GM23248 (cell line): Measurements from ENCODE around the gene ST8SIA4. TPM values are rescaled to one million over a fixed set of nuclear protein-coding genes. Genes with fewer than 3 reads are reported as not detected.

ENCODE experiments used
- DNase-seq: peaks from one replicate; pipeline ENCODE4 v3.0.0-alpha.2; 2015
- H2AFZ ChIP-seq: fragments of 200-600 bp; sonication (generic); 2 replicates; pipeline ENCODE4 v1.6.1; 2016; ENCODE audit warnings: antibody characterized with exemption
- H3F3A ChIP-seq: fragments of 200-600 bp; sonication (generic); 2 replicates; pipeline ENCODE4 v1.6.1; 2016; ENCODE audit warnings: mild to moderate bottlenecking, antibody characterized with exemption, mixed run types; ENCODE audit not compliant: insufficient read depth
- H3K27ac ChIP-seq: fragments of 200-600 bp; sonication (generic); 2 replicates; pipeline ENCODE4 v1.5.1; 2016; ENCODE audit warnings: mild to moderate bottlenecking
- H3K27me3 ChIP-seq: fragments of 200-600 bp; sonication (generic); replicated peaks from 2 replicates; pipeline ENCODE4 v1.6.1; 2016; ENCODE audit warnings: mild to moderate bottlenecking; ENCODE audit not compliant: insufficient read depth
- H3K36me3 ChIP-seq: fragments of 200-600 bp; sonication (generic); 2 replicates; pipeline ENCODE4 v1.6.1; 2016; ENCODE audit warnings: low read depth, mild to moderate bottlenecking
- H3K4me1 ChIP-seq: fragments of 200-600 bp; sonication (generic); 2 replicates; pipeline ENCODE4 v1.6.1; 2016; ENCODE audit warnings: mild to moderate bottlenecking; ENCODE audit not compliant: insufficient read depth
- H3K4me2 ChIP-seq: fragments of 200-600 bp; sonication (generic); one replicate; pipeline ENCODE4 v1.6.1; 2016; ENCODE audit warnings: mild to moderate bottlenecking; ENCODE audit not compliant: unreplicated experiment
- H3K4me3 ChIP-seq: fragments of 200-600 bp; sonication (generic); 2 replicates; pipeline ENCODE4 v1.5.1; 2016; ENCODE audit warnings: mild to moderate bottlenecking
- H3K79me2 ChIP-seq: fragments of 200-600 bp; sonication (generic); 2 replicates; pipeline ENCODE4 v1.6.1; 2016; ENCODE audit warnings: mild to moderate bottlenecking; ENCODE audit not compliant: insufficient read depth
- H3K9ac ChIP-seq: fragments of 200-600 bp; sonication (generic); 2 replicates; pipeline ENCODE4 v1.6.1; 2016; ENCODE audit warnings: mild to moderate bottlenecking
- H3K9me2 ChIP-seq: fragments of 200-600 bp; sonication (generic); 2 replicates; pipeline ENCODE4 v1.6.1; 2016; ENCODE audit warnings: mixed run types, mild to moderate bottlenecking, moderate library complexity; ENCODE audit not compliant: insufficient read depth
- H3K9me3 ChIP-seq: fragments of 200-600 bp; sonication (generic); one replicate; pipeline ENCODE4 v1.6.1; 2017; ENCODE audit warnings: low read depth
- H4K20me1 ChIP-seq: fragments of 200-600 bp; sonication (generic); 2 replicates; pipeline ENCODE4 v1.6.0; 2016; ENCODE audit not compliant: insufficient read depth
- EZH2 ChIP-seq: fragments of 200-600 bp; sonication (generic); IDR thresholded peaks from 2 replicates; pipeline ENCODE4 v1.6.1; 2018; ENCODE audit warnings: antibody characterized with exemption, mild to moderate bottlenecking; ENCODE audit not compliant: insufficient read depth, poor library complexity, severe bottlenecking
- EZH2phosphoT487 ChIP-seq: fragments of 200-600 bp; sonication (generic); IDR thresholded peaks from 2 replicates; pipeline ENCODE4 v1.6.1; 2018; ENCODE audit warnings: antibody characterized with exemption, moderate library complexity, mild to moderate bottlenecking, low read depth; ENCODE audit not compliant: insufficient read depth
- WGBS, 2 experiments: methylation state at CpG; one replicate each; pipeline ENCODE4 v1.1.6; 2015 to 2017; ENCODE audit warnings: low lambda C conversion rate in 2 of 2, low coverage in 1 of 2; ENCODE audit errors: missing lambda C conversion rate in 2 of 2; 5-methylcytosine and 5-hydroxymethylcytosine counted together
- in situ Hi-C: fragments of 300-500 bp; cut with MboI; formaldehyde crosslinking; loops from 2 replicates; pipeline ENCODE4 v1.15.0; 2020
- polyA plus RNA-seq: library from polyadenylated mRNA; unstranded; fragments of >200 nt; fragmentation: Nextera tagmentation; extraction: Ambion mirVana; gene quantifications from 2 replicates; pipeline ENCODE4 v1.2.1, GENCODE V29; 2016
- total RNA-seq: library from RNA; depleted of rRNA; stranded (reverse); fragments of >200 nt; shearing (Covaris generic); gene quantifications from 2 replicates; pipeline ENCODE4 v1.2.3, GENCODE V29; 2014

The ST8SIA4 gene
- total and polyA plus RNA-seq, 2 experiments from 2014 or later, result under 0.01 TPM; not detected in 1

DNA sequence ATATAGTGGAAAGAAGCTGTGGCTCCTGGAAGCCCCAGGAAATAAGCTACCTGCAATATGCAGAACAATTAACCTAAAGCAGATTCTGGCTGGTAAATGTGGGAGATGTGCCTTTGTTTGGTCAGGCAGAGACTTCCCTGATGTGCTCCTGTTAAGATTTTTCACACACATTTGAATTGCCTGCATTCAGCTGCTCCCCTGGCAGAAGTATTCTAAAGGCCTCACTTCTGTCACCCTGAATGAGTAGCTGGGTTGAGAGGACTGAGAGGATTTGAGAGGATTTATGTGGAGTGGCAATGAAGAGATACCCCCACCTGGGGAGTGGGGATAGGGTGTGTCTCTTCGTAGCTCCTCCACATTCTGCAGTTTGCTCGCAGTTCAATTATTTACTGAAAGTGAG is 130.5 kb downstream of the ST8SIA4 start:
- WGBS, 2 experiments, result 78 to 82% methylated on average over 2 of the region's 2 CpGs
- Histone ChIP-seq H2AFZ (no peak overlapping the region), H3K9ac (no peak overlapping the region), H4K20me1 (no peaks in the 10 kb centered on the region), H3K79me2 (no peaks in the 10 kb centered on the region), H3K4me1 (peaks cover 9% of the 10 kb centered on the region), H3K36me3 (no peaks in the 10 kb centered on the region), H3K9me3 (no peaks in the 10 kb centered on the region), H3K4me3 (no peak overlapping the region), H3F3A (peaks cover 5% of the 10 kb centered on the region; the same call in 1 of the 2 replicates), H3K27me3 (0 out of 2 replicates have a peak, but pooled peaks cover 4% of the 10 kb centered on the region), H3K27ac (no peak overlapping the region), H3K9me2 (no peaks in the 10 kb centered on the region), H3K4me2 (no peak overlapping the region)
- TF ChIP-seq EZH2phosphoT487 (no peak), EZH2 (no peak)
- in situ Hi-C loops, result no loop called here
- DNase-seq, result no peak

DNA sequence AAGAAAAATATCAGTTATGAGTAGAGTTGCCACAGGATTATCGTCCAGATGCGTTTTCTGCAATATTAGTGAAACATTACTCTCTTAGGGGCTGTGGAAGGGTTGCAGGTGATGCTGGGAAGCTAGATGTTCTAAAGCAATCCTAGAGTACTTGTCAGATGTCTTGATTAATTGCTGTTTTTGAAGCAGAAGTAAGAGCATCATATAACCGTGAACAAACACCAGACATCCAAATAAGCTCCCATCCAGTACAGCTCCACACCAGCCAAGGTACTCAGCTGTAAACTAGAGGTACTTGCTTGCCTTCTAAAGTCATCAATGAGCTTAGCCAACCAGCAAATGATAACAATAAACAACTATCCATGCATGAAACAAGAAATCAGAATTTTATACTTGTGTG is 131.1 kb downstream of the ST8SIA4 start:
- H3K9ac ChIP-seq, result no peak overlapping the region
- no peaks in the 10 kb centered on the region for H3K36me3 ChIP-seq
- no peaks in the 10 kb centered on the region for H3K79me2 ChIP-seq
- no peak overlapping the region for H2AFZ ChIP-seq
- TF ChIP-seq EZH2 (no peak), EZH2phosphoT487 (no peak)
- 0 out of 2 replicates have a peak, but pooled peaks cover 4% of the 10 kb centered on the region for H3K27me3 ChIP-seq
- WGBS, 2 experiments, result 78 to 81% methylated on average over 3 of the region's 3 CpGs
- no peaks in the 10 kb centered on the region for H3K9me3 ChIP-seq
- peaks cover 4% of the 10 kb centered on the region; the same call in 1 of the 2 replicates for H3K4me1 ChIP-seq
- H3K4me3 ChIP-seq, result no peak overlapping the region
- in situ Hi-C loops, result no loop called here
- no peaks in the 10 kb centered on the region for H3K9me2 ChIP-seq
- H3F3A ChIP-seq, result no peaks in the 10 kb centered on the region
- H3K4me2 ChIP-seq, result no peak overlapping the region
- DNase-seq, result no peak
- no peaks in the 10 kb centered on the region for H4K20me1 ChIP-seq
- no peak overlapping the region for H3K27ac ChIP-seq

DNA sequence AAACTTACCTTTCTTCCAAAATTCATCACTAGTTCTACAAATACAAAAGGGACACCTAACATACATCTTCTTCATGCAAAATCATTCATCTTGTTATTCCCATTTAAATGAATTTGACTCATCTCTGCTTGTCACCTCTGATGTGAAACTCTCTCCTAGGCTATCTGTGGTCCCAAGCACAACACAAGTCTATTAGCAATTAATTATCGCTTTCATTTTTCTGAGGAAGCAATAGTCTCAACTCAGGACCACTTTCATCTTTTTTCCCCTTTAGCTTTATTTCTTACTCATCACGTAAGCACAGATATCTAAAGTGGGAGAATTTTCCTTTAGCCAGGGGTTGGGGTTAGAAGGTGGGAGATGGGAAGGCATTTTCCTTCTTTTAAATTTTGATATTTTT is 131.9 kb downstream of the ST8SIA4 start:
- in situ Hi-C loops, result no loop called here
- H3K79me2 ChIP-seq, result no peaks in the 10 kb centered on the region
- no peak overlapping the region for H2AFZ ChIP-seq
- no peak overlapping the region for H3K4me3 ChIP-seq
- DNase-seq, result no peak
- H3K4me1 ChIP-seq, result no peaks in the 10 kb centered on the region
- no peak overlapping the region for H3K4me2 ChIP-seq
- H3K9me2 ChIP-seq, result no peaks in the 10 kb centered on the region
- no peaks in the 10 kb centered on the region for H3K36me3 ChIP-seq
- H3K27ac ChIP-seq, result no peak overlapping the region
- no peaks in the 10 kb centered on the region for H3F3A ChIP-seq
- no peak for TF ChIP-seq EZH2
- TF ChIP-seq EZH2phosphoT487, result no peak
- H4K20me1 ChIP-seq, result no peaks in the 10 kb centered on the region
- 66 to 76% methylated on average over 2 of the region's 2 CpGs for WGBS, 2 experiments
- H3K9me3 ChIP-seq, result no peaks in the 10 kb centered on the region
- 0 out of 2 replicates have a peak, but pooled peaks cover 4% of the 10 kb centered on the region for H3K27me3 ChIP-seq
- no peak overlapping the region for H3K9ac ChIP-seq

DNA sequence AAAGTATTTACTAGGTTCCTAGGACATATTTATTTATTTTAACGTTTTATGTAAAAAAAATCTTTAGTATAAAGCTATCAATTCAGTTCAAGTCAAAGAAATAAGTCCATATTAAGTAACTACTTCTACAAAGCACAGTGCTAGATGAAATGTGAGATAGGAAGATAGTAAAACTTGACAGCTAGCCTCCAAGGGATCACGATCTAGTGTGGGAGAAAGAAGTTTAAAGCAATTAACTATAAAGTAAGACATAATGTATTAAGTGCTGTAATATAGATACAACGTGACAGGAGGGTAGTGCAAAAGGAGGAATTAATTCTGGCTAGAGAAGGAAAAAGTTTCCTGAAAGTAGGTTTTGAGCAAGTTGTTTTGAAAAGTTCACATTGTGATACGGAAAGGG is 134.9 kb downstream of the ST8SIA4 start:
- Histone ChIP-seq H3K9ac (no peak overlapping the region), H3K4me1 (no peaks in the 10 kb centered on the region), H3K9me3 (no peaks in the 10 kb centered on the region), H3K4me3 (no peak overlapping the region), H3F3A (no peaks in the 10 kb centered on the region), H3K27me3 (0 out of 2 replicates have a peak, but pooled peaks cover 4% of the 10 kb centered on the region), H3K9me2 (no peaks in the 10 kb centered on the region), H3K79me2 (no peaks in the 10 kb centered on the region), H4K20me1 (no peaks in the 10 kb centered on the region), H3K36me3 (no peaks in the 10 kb centered on the region), H3K4me2 (no peak overlapping the region), H2AFZ (no peak overlapping the region), H3K27ac (no peak overlapping the region)
- in situ Hi-C loops, result no loop called here
- 33 to 39% methylated on average over 4 of the region's 4 CpGs for WGBS, 2 experiments
- TF ChIP-seq EZH2phosphoT487, result no peak
- no peak for TF ChIP-seq EZH2
- DNase-seq, result no peak

DNA sequence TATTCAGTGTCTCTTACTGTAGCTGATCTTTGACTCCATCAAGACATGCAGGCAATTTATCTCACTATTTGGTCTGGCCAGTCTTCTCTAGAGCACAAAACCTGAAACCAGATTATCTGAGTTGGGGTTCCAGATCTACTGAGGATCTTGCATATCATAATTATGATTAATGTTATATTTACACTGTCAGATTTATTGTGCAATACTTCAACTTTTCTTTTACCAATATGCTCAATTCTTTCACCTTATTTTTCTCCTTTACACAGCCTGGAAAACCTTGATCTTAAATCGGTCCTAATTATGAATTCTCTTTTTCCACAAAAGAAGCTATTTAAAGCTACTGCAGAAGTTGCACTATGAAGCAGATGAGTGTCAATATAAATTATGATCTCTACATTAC is 140.1 kb downstream of the ST8SIA4 start:
- Histone ChIP-seq H3K27me3 (no peaks in the 10 kb centered on the region), H4K20me1 (no peaks in the 10 kb centered on the region), H3K4me1 (no peaks in the 10 kb centered on the region), H3K27ac (no peak overlapping the region), H3K4me2 (no peak overlapping the region), H3K79me2 (no peaks in the 10 kb centered on the region), H3K36me3 (no peaks in the 10 kb centered on the region), H3K9me2 (no peaks in the 10 kb centered on the region), H3K4me3 (no peak overlapping the region), H3K9me3 (no peaks in the 10 kb centered on the region), H2AFZ (no peak overlapping the region), H3K9ac (no peak overlapping the region), H3F3A (no peaks in the 10 kb centered on the region)
- TF ChIP-seq EZH2 (no peak), EZH2phosphoT487 (no peak)
- 3 to 5% methylated on average over 1 of the region's 1 CpG for WGBS, 2 experiments
- DNase-seq, result no peak
- in situ Hi-C loops, result no loop called here
